Measurements from ENCODE around the gene B4GALT6. TPM values are rescaled to one million over a fixed set of nuclear protein-coding genes. Genes with fewer than 3 reads are reported as not detected.

Gene B4GALT6
- total RNA-seq, 1 donor from 2014 or later: 0.32 TPM

DNA sequence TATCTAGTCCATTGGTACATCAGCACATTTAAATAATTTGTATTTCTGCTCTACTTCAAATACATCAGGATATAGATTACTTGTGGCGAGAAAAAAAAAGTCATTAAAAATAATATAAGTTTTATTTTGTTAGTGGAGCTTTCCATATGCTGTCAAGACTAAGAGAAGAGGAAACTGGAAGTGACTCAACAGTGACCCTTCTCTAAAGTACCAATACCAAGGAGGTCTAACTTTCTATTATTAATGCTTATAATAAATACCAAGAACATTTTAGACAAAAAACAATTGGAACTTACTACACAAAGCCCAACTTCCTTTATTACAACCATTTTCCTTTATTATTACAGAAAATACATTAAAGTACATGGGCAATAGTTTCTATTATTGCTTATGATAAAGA is 52.9 kb downstream of the B4GALT6 start:
- Histone ChIP-seq H3K4me1 (no peaks in the 10 kb centered on the region), H3K27ac (no peak overlapping the region), H3K4me3 (no peak overlapping the region), H3K27me3 (no peaks in the 10 kb centered on the region), H3K9me3 (no peaks in the 10 kb centered on the region), H3K36me3 (no peaks in the 10 kb centered on the region)
- intact Hi-C loops (cut with DNase I): no loop called here
- DNase-seq (ENCODE audit: low spot score in 2 of 2): no peak
- TF ChIP-seq, protein P1, sequence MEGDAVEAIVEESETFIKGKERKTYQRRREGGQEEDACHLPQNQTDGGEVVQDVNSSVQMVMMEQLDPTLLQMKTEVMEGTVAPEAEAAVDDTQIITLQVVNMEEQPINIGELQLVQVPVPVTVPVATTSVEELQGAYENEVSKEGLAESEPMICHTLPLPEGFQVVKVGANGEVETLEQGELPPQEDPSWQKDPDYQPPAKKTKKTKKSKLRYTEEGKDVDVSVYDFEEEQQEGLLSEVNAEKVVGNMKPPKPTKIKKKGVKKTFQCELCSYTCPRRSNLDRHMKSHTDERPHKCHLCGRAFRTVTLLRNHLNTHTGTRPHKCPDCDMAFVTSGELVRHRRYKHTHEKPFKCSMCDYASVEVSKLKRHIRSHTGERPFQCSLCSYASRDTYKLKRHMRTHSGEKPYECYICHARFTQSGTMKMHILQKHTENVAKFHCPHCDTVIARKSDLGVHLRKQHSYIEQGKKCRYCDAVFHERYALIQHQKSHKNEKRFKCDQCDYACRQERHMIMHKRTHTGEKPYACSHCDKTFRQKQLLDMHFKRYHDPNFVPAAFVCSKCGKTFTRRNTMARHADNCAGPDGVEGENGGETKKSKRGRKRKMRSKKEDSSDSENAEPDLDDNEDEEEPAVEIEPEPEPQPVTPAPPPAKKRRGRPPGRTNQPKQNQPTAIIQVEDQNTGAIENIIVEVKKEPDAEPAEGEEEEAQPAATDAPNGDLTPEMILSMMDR (IDR thresholded peaks at IDR 0.05): no peak

DNA sequence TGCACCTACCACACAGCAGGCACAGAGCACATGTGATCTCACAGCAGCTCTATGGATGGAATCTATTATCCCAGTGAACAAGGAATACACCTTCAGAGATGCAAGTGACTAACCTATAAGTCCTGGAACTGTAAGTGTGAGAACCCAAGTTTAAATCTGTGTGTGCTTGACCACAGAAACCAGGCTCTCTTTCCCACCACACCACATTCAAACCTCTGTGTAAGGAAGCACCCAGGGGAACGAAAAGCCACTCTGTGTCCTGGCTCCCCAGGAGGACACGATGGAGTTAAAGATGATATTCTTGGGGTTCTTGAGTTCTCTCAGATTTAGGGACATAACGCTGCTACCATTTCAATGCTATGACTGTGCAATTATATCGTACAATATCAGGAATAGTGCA is 53.8 kb downstream of the B4GALT6 start:
- Histone ChIP-seq H3K4me3 (no peak overlapping the region), H3K27ac (no peak overlapping the region), H3K27me3 (no peaks in the 10 kb centered on the region), H3K36me3 (no peaks in the 10 kb centered on the region), H3K4me1 (no peaks in the 10 kb centered on the region), H3K9me3 (no peaks in the 10 kb centered on the region)
- TF ChIP-seq, protein P1 (IDR thresholded peaks at IDR 0.05): no peak
- no peak for DNase-seq (ENCODE audit: low spot score in 2 of 2)
- intact Hi-C loops (cut with DNase I): no loop called here

DNA sequence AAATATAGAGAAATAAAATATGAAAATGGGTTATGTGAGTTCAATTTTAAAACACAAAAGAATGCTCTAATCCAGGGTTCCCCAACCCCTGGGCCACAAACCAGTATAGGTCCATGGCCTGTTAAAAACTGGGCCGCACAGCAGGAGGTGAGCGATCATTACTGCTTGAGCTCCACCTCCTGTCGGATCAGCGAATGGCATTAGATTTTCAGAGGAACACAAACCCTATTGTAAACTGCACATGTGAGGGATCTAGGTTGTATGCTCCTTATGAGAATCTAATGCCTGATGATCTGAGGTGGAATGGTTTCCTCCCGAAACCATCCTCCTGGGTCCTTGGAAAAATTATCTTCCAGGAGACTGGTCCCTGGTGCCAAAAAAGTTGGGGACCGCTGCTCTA is 58.0 kb downstream of the B4GALT6 start:
- no peaks in the 10 kb centered on the region for H3K27me3 ChIP-seq
- H3K4me3 ChIP-seq: no peak overlapping the region
- TF ChIP-seq, protein P1 (IDR thresholded peaks at IDR 0.05): no peak
- H3K4me1 ChIP-seq: no peaks in the 10 kb centered on the region
- H3K27ac ChIP-seq: no peak overlapping the region
- intact Hi-C loops (cut with DNase I): no loop called here
- H3K36me3 ChIP-seq: no peaks in the 10 kb centered on the region
- no peaks in the 10 kb centered on the region for H3K9me3 ChIP-seq
- no peak for DNase-seq (ENCODE audit: low spot score in 2 of 2)

DNA sequence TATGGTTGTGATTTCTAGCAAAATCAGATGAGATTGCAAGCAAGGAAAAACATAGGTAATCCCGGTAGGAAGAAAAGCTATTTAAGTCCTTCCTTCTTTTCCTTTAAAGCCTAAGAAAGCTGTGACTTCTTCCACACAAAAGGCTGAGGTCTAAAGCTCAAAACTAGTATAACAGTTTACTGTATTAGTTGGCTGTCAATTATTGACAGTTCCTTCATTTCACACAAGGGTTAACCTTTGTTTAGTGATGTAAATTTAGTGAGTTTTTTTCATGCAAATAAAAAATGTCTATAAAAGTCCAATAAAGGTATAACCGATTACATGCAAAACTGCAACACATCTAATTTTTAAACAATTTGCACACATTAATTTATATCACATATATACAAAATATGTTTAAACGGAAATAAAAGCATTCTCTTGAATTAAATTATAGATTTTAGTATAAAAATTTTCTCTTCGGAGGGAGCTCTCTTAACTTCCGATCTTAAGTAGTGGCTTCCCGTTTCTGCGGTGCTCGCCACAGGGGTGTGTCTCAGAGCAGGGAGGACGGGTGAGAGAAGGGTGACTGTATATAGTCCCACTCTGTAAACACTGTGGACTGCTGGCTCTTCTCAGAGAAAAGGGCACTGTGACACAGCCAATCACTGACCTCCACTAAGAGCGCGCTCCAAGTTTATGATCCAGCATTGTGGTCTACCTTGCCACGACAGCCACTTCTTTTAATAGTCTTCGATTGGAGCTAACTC is 59.3 kb downstream of the B4GALT6 start:
- H3K27me3 ChIP-seq: no peaks in the 10 kb centered on the region
- no peak overlapping the region for H3K27ac ChIP-seq
- no peak for DNase-seq (ENCODE audit: low spot score in 2 of 2)
- H3K4me3 ChIP-seq: no peak overlapping the region
- intact Hi-C loops (cut with DNase I): no loop called here
- H3K36me3 ChIP-seq: no peaks in the 10 kb centered on the region
- TF ChIP-seq, protein P1 (IDR thresholded peaks at IDR 0.05): no peak
- H3K9me3 ChIP-seq: no peaks in the 10 kb centered on the region
- H3K4me1 ChIP-seq: no peaks in the 10 kb centered on the region

DNA sequence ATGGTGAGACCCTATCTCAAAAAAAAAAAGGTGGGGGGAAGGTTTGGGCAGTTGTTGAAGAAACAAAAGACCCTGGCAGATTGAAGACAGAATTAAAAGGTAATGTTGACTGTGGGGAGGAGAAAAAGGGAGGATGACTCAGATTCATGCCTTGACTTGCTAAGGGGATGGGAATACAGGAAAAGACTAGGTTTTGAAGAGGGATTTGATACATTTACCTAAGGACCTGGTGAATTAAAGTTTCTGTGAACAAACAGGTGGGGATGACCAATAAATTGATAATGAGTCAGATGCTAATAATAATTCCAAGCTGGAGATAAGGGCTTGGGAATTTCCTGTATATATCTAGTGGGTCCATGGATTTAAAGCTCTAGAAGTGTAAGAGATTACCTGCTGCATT is 65.1 kb downstream of the B4GALT6 start:
- Histone ChIP-seq H3K4me1 (no peaks in the 10 kb centered on the region), H3K36me3 (no peaks in the 10 kb centered on the region), H3K27me3 (no peaks in the 10 kb centered on the region), H3K4me3 (no peak overlapping the region), H3K9me3 (no peaks in the 10 kb centered on the region), H3K27ac (no peak overlapping the region)
- TF ChIP-seq, protein P1 (IDR thresholded peaks at IDR 0.05): no peak
- no peak for DNase-seq (ENCODE audit: low spot score in 2 of 2)
- intact Hi-C loops (cut with DNase I): no loop called here

DNA sequence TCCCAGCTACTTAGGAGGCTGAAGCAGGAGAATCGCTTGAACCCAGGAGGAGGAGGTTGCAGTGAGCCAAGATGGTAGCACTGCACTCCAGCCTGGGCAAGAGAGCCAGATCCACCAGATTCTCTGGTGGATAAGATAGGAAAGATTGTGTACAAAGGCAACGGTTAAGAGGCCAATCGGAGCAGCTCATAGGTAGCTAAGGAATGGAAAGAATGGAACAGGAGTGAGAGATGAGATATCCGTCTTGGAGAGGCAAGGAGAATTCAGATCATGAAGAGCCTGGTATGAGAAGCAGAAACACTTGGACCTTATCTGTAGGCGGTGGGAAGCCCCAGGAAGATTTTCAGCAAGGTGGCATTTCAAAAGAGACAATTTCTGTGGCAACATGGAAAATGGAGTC is 65.6 kb downstream of the B4GALT6 start:
- Histone ChIP-seq H3K4me3 (no peak overlapping the region), H3K27me3 (no peaks in the 10 kb centered on the region), H3K4me1 (no peaks in the 10 kb centered on the region), H3K27ac (no peak overlapping the region), H3K36me3 (no peaks in the 10 kb centered on the region), H3K9me3 (no peaks in the 10 kb centered on the region)
- intact Hi-C loops (cut with DNase I): no loop called here
- no peak for DNase-seq (ENCODE audit: low spot score in 2 of 2)
- TF ChIP-seq, protein P1 (IDR thresholded peaks at IDR 0.05): no peak

Measured in ascending aorta (tissue), 2 donors.